Testis (tissue), 2 donors: ENCODE results near the gene AK4.
"Not testable (repeated sequence)": the region's sequence is repeated elsewhere in the genome, so short reads cannot be mapped to it uniquely, and the experiment has no call there.

ENCODE experiments used
- CTCF ChIP-seq, 3 experiments: fragments of 450-650 bp in 2 of 3; fragments of 200-600 bp in 1 of 3; sonication (generic) in 1 of 3; IDR thresholded peaks; one replicate each; pipeline ENCODE4 v1.5.1; 2016 to 2019; ENCODE audit warnings: antibody characterized with exemption in 3 of 3, mild to moderate bottlenecking in 2 of 3, moderate library complexity in 1 of 3
- POLR2A ChIP-seq: fragments of 450-650 bp; IDR thresholded peaks from one replicate; pipeline ENCODE4 v1.6.1; 2017; ENCODE audit warnings: antibody characterized with exemption, mild to moderate bottlenecking, moderate library complexity

- TF ChIP-seq CTCF (IDR thresholded peaks at IDR 0.05); POLR2A: not testable (repeated sequence)
Measured at GRCh38 chr1:65159291-65159688, 11.3 kb downstream of the AK4 start.
